ENCODE data around the gene UROC1. TPM values are rescaled to one million over a fixed set of nuclear protein-coding genes. Genes with fewer than 3 reads are reported as not detected.

Gene UROC1
- total RNA-seq, 1 experiment from 2014 or later, result not detected

GRCh38 chr3:126556637-126557414 is 39.3 kb upstream of the UROC1 start:
- ATAC-seq (no peak), DNase-seq (ENCODE audit: low read depth, low spot score) (no peak)
- POLR2A ChIA-PET, result no interaction called here
- H3K4me2 ChIP-seq (ENCODE audit: low read length), result no peak overlapping the region
- H3K9me3 ChIP-seq (ENCODE audit: control insufficient read depth in 1 of 2, insufficient read depth in 1 of 2, low read depth in 1 of 2, low read length in 2 of 2), result no peaks in the 10 kb centered on the region
- no peaks in the 10 kb centered on the region for H4K20me1 ChIP-seq (ENCODE audit: insufficient read depth)
- TF ChIP-seq EZH2phosphoT487 (IDR thresholded peaks at IDR 0.05; ENCODE audit: borderline replicate concordance) (no peak), REST (IDR thresholded peaks at IDR 0.05; ENCODE audit: low read depth) (no peak)
- no peaks in the 10 kb centered on the region for H3K36me3 ChIP-seq (ENCODE audit: control insufficient read depth in 1 of 2, insufficient read depth in 2 of 2, low read length in 2 of 2)
- no TSS peak for BruUV-seq (replicated peaks)
- CTCF ChIA-PET, result no interaction called here
- H3K79me2 ChIP-seq (ENCODE audit: insufficient read depth, low read length), result no peaks in the 10 kb centered on the region
- no peak overlapping the region for H3K9ac ChIP-seq (ENCODE audit: low read length)
- 0 out of 2 replicates have a peak, but pooled peaks cover 4% of the 10 kb centered on the region for H3K27me3 ChIP-seq (ENCODE audit: insufficient read depth, low read length)
- H3K4me3 ChIP-seq (replicated peaks in 1 of 2; ENCODE audit: low read depth in 1 of 2, low read length in 2 of 2), result no peak overlapping the region
- H3K4me1 ChIP-seq (ENCODE audit: control insufficient read depth in 1 of 2, insufficient read depth in 2 of 2, low read length in 2 of 2), result no peaks in the 10 kb centered on the region
- RAD21 ChIA-PET (ENCODE audit: low non-redundant PET in 1 of 2, low total read pairs in 2 of 2, uncharacterized antibody in 2 of 2, unreplicated experiment in 2 of 2), result no interaction called here
- H3K27ac ChIP-seq (ENCODE audit: low read depth, low read length), result no peak overlapping the region
- H3K9me2 ChIP-seq (ENCODE audit: insufficient read depth), result no peaks in the 10 kb centered on the region
- intact Hi-C loops (cut with micrococcal nuclease), result no loop called here
- no peak overlapping the region for H2AFZ ChIP-seq (ENCODE audit: low read depth, low read length, poor library complexity, severe bottlenecking)

Data from HCT116 (cell line).